Subcutaneous abdominal adipose tissue (tissue), 5 donors: Measurements from ENCODE around the gene ALDH8A1.

Experiments
- H3K27ac ChIP-seq: one replicate; pipeline ENCODE4 v1.7.0; 2013; ENCODE audit warnings: low read depth, mild to moderate bottlenecking, inconsistent platforms, low read length, moderate library complexity
- H3K27me3 ChIP-seq, 5 donors: one replicate each; pipeline ENCODE4 v1.7.0; 2013; ENCODE audit warnings: low read length in 5 of 5, inconsistent platforms in 1 of 5; ENCODE audit not compliant: control insufficient read depth in 5 of 5, insufficient read depth in 4 of 5
- H3K36me3 ChIP-seq, 5 donors: one replicate each; pipeline ENCODE4 v1.7.0; 2013; ENCODE audit warnings: low read length in 5 of 5; ENCODE audit not compliant: control insufficient read depth in 5 of 5, insufficient read depth in 5 of 5
- H3K4me1 ChIP-seq, 5 donors: one replicate each; pipeline ENCODE4 v1.7.0; 2013; ENCODE audit warnings: low read length in 5 of 5, mild to moderate bottlenecking in 3 of 5, moderate library complexity in 1 of 5; ENCODE audit not compliant: control insufficient read depth in 5 of 5, insufficient read depth in 5 of 5
- H3K4me3 ChIP-seq, 5 donors: one replicate each; pipeline ENCODE4 v1.7.0; 2013; ENCODE audit warnings: low read length in 5 of 5, low read depth in 1 of 5
- H3K9ac ChIP-seq, 5 donors: one replicate each; pipeline ENCODE4 v1.7.0; 2013; ENCODE audit warnings: low read length in 5 of 5, mild to moderate bottlenecking in 4 of 5, moderate library complexity in 3 of 5
- H3K9me3 ChIP-seq, 5 donors: one replicate each; pipeline ENCODE4 v1.7.0; 2013; ENCODE audit warnings: low read length in 5 of 5; ENCODE audit not compliant: control insufficient read depth in 5 of 5
- donor health status: healthy.
- donor health status: healthy.
- donor health status: healthy.
- donor health status: healthy.
- donor health status: healthy.

The ALDH8A1 gene

GRCh38 chr6:134936931-134937330 is 13.0 kb downstream of the ALDH8A1 start:
- Histone ChIP-seq H3K27ac (no peak overlapping the region), H3K4me3 (no peak overlapping the region), H3K9me3 (no peaks in the 10 kb centered on the region), H3K4me1 (no peaks in the 10 kb centered on the region), H3K27me3 (no peaks in the 10 kb centered on the region), H3K9ac (no peak overlapping the region), H3K36me3 (no peaks in the 10 kb centered on the region)

- Histone ChIP-seq H3K9me3 (no peaks in the 10 kb centered on the region), H3K27me3 (no peaks in the 10 kb centered on the region), H3K4me1 (no peaks in the 10 kb centered on the region), H3K9ac (no peak overlapping the region), H3K27ac (no peak overlapping the region), H3K36me3 (no peaks in the 10 kb centered on the region), H3K4me3 (no peak overlapping the region)
Measured at GRCh38 chr6:134936476-134936875, 13.4 kb downstream of the ALDH8A1 start.

GRCh38 chr6:134934793-134935485 is 15.0 kb downstream of the ALDH8A1 start:
- no peaks in the 10 kb centered on the region for H3K9me3 ChIP-seq
- no peak overlapping the region for H3K27ac ChIP-seq
- H3K36me3 ChIP-seq = peaks cover 0 to under 1% (median 0%) of the 10 kb centered on the region in 5 donors
- no peaks in the 10 kb centered on the region for H3K4me1 ChIP-seq
- H3K9ac ChIP-seq = no peak overlapping the region
- H3K4me3 ChIP-seq = no peak overlapping the region
- no peaks in the 10 kb centered on the region for H3K27me3 ChIP-seq

- H3K27me3 ChIP-seq = no peaks in the 10 kb centered on the region
- H3K27ac ChIP-seq = no peak overlapping the region
- no peaks in the 10 kb centered on the region for H3K9me3 ChIP-seq
- no peak overlapping the region for H3K9ac ChIP-seq
- H3K4me3 ChIP-seq = no peak overlapping the region
- peaks cover 0 to 3% (median 0%) of the 10 kb centered on the region in 5 donors for H3K36me3 ChIP-seq
- H3K4me1 ChIP-seq = no peaks in the 10 kb centered on the region
Measured at GRCh38 chr6:134932535-134933470, 17.1 kb downstream of the ALDH8A1 start.

- H3K27me3 ChIP-seq = no peaks in the 10 kb centered on the region
- H3K4me3 ChIP-seq = no peak overlapping the region
- H3K4me1 ChIP-seq = no peaks in the 10 kb centered on the region
- H3K9me3 ChIP-seq = no peaks in the 10 kb centered on the region
- no peak overlapping the region for H3K27ac ChIP-seq
- no peak overlapping the region for H3K9ac ChIP-seq
- H3K36me3 ChIP-seq = peaks cover 0 to 3% (median 0%) of the 10 kb centered on the region in 5 donors
Measured at GRCh38 chr6:134932098-134932497, 17.8 kb downstream of the ALDH8A1 start.

GRCh38 chr6:134930463-134930862 is 19.4 kb downstream of the ALDH8A1 start:
- Histone ChIP-seq H3K27ac (no peak overlapping the region), H3K9me3 (no peaks in the 10 kb centered on the region), H3K27me3 (no peaks in the 10 kb centered on the region), H3K36me3 (peaks cover 0 to 3% (median 0%) of the 10 kb centered on the region in 5 donors), H3K9ac (no peak overlapping the region), H3K4me1 (no peaks in the 10 kb centered on the region), H3K4me3 (no peak overlapping the region)

GRCh38 chr6:134928151-134928900 is 21.6 kb downstream of the ALDH8A1 start:
- H3K27me3 ChIP-seq = no peaks in the 10 kb centered on the region
- no peaks in the 10 kb centered on the region for H3K9me3 ChIP-seq
- no peaks in the 10 kb centered on the region for H3K4me1 ChIP-seq
- H3K36me3 ChIP-seq = peaks cover 0 to 3% (median 0%) of the 10 kb centered on the region in 5 donors
- H3K9ac ChIP-seq = no peak overlapping the region
- H3K27ac ChIP-seq = no peak overlapping the region
- H3K4me3 ChIP-seq = no peak overlapping the region

- peaks cover 0 to 3% (median 0%) of the 10 kb centered on the region in 5 donors for H3K36me3 ChIP-seq
- H3K27ac ChIP-seq = no peak overlapping the region
Measured at GRCh38 chr6:134925800-134926199, 24.1 kb downstream of the ALDH8A1 start.

GRCh38 chr6:134921721-134922261 is 28.1 kb downstream of the ALDH8A1 start:
- H3K9me3 ChIP-seq = no peaks in the 10 kb centered on the region
- H3K4me3 ChIP-seq = no peak overlapping the region
- peaks cover 0 to 2% (median 0%) of the 10 kb centered on the region in 5 donors for H3K36me3 ChIP-seq
- H3K9ac ChIP-seq = no peak overlapping the region
- no peak overlapping the region for H3K27ac ChIP-seq
- H3K4me1 ChIP-seq = no peaks in the 10 kb centered on the region
- no peaks in the 10 kb centered on the region for H3K27me3 ChIP-seq

More at GRCh38 chr6:134925800-134926199, 24.1 kb downstream of the ALDH8A1 start:
- Histone ChIP-seq H3K9ac (no peak overlapping the region), H3K9me3 (no peaks in the 10 kb centered on the region), H3K27me3 (no peaks in the 10 kb centered on the region), H3K4me1 (no peaks in the 10 kb centered on the region), H3K4me3 (no peak overlapping the region)
